Measurements from ENCODE around the gene ATP1B3. TPM values are rescaled to one million over a fixed set of nuclear protein-coding genes. Genes with fewer than 3 reads are reported as not detected.

Gene ATP1B3
- total and polyA plus RNA-seq, 9 donors = 36.7 to 140 (median 51.2) TPM

GRCh38 chr3:141835557-141836229 lies 40.8 kb upstream of the ATP1B3 start:
- H3K4me1 ChIP-seq (ENCODE audit: insufficient read depth) = no peaks in the 10 kb centered on the region
- TF ChIP-seq CTCF (IDR thresholded peaks at IDR 0.05) (no peak), EP300 (IDR thresholded peaks at IDR 0.05) (no peak), POLR2A (IDR thresholded peaks at IDR 0.05) (no peak)
- no peak overlapping the region for H3K27ac ChIP-seq
- WGBS, 3 donors = 91 to 94% (median 93%) methylated on average over 15 of the region's 15 CpGs
- DNase-seq = no peak
- H3K27me3 ChIP-seq = no peaks in the 10 kb centered on the region
- intact Hi-C loops (cut with DNase I) = no loop called here
- no peaks in the 10 kb centered on the region for H3K9me3 ChIP-seq
- H3K4me3 ChIP-seq = no peak overlapping the region
- H3K36me3 ChIP-seq = no peaks in the 10 kb centered on the region

GRCh38 chr3:141839389-141839788 lies 37.1 kb upstream of the ATP1B3 start:
- Histone ChIP-seq H3K27ac (no peak overlapping the region), H3K4me3 (no peak overlapping the region), H3K9me3 (no peaks in the 10 kb centered on the region), H3K4me1 (ENCODE audit: insufficient read depth) (no peaks in the 10 kb centered on the region), H3K27me3 (no peaks in the 10 kb centered on the region), H3K36me3 (no peaks in the 10 kb centered on the region)
- intact Hi-C loops (cut with DNase I) = no loop called here
- no peak for DNase-seq
- TF ChIP-seq EP300 (IDR thresholded peaks at IDR 0.05) (no peak), POLR2A (IDR thresholded peaks at IDR 0.05) (no peak), CTCF (IDR thresholded peaks at IDR 0.05) (no peak)

- intact Hi-C loops (cut with DNase I) = loop anchor here in 1 of 4 donors (10.0 kb wide), 1 partner anchor 1874 kb away; no protein-coding TSS in a partner anchor
- 50 to 59% (median 53%) methylated on average over 6 of the region's 6 CpGs for WGBS, 3 donors
- H3K27ac ChIP-seq = no peak overlapping the region
These were observed 35.5 kb upstream of the ATP1B3 start for GRCh38 chr3:141840737-141841544.

GRCh38 chr3:141844108-141844507 lies 32.3 kb upstream of the ATP1B3 start:
- H3K4me1 ChIP-seq (ENCODE audit: insufficient read depth) = no peaks in the 10 kb centered on the region
- 98 to 100% (median 100%) methylated on average over 1 of the region's 1 CpG for WGBS, 3 donors
- H3K36me3 ChIP-seq = no peaks in the 10 kb centered on the region
- no peak for TF ChIP-seq CTCF (IDR thresholded peaks at IDR 0.05)
- no peak for TF ChIP-seq POLR2A (IDR thresholded peaks at IDR 0.05)
- no peak for TF ChIP-seq EP300 (IDR thresholded peaks at IDR 0.05)
- no peaks in the 10 kb centered on the region for H3K27me3 ChIP-seq
- no peaks in the 10 kb centered on the region for H3K9me3 ChIP-seq
- H3K4me3 ChIP-seq = no peak overlapping the region
- intact Hi-C loops (cut with DNase I) = loop anchor here in 1 of 4 donors (10.0 kb wide), 1 partner anchor 1871 kb away; no protein-coding TSS in a partner anchor
- H3K27ac ChIP-seq = no peak overlapping the region
- DNase-seq = no peak

More at GRCh38 chr3:141840737-141841544, 35.5 kb upstream of the ATP1B3 start:
- Histone ChIP-seq H3K27me3 (no peaks in the 10 kb centered on the region), H3K4me1 (ENCODE audit: insufficient read depth) (no peaks in the 10 kb centered on the region), H3K4me3 (no peak overlapping the region), H3K9me3 (no peaks in the 10 kb centered on the region), H3K36me3 (no peaks in the 10 kb centered on the region)
- no peak for TF ChIP-seq EP300 (IDR thresholded peaks at IDR 0.05)
- no peak for TF ChIP-seq CTCF (IDR thresholded peaks at IDR 0.05)
- no peak for TF ChIP-seq POLR2A (IDR thresholded peaks at IDR 0.05)
- DNase-seq = no peak

Measured in ovary (tissue), 9 donors.